Activated CD4-positive, CD25-positive, alpha-beta regulatory T cell treated with anti-CD3 and anti-CD28 coated beads, Interleukin-2, amount 50 U/mL, for 24 hours (primary cell): Measurements from ENCODE around the gene UPP1.
"Not testable (repeated sequence)": the region's sequence is repeated elsewhere in the genome, so short reads cannot be mapped to it uniquely, and the experiment has no call there.

Experiments
- ATAC-seq, 2 donors: fragments of 150-1000 bp; cut with Tn5 transposase; one replicate each; pipeline ENCODE4 v1.10.0; 2021; ENCODE audit warnings: mild to moderate bottlenecking in 1 of 2, moderate library complexity in 1 of 2

The UPP1 gene

DNA sequence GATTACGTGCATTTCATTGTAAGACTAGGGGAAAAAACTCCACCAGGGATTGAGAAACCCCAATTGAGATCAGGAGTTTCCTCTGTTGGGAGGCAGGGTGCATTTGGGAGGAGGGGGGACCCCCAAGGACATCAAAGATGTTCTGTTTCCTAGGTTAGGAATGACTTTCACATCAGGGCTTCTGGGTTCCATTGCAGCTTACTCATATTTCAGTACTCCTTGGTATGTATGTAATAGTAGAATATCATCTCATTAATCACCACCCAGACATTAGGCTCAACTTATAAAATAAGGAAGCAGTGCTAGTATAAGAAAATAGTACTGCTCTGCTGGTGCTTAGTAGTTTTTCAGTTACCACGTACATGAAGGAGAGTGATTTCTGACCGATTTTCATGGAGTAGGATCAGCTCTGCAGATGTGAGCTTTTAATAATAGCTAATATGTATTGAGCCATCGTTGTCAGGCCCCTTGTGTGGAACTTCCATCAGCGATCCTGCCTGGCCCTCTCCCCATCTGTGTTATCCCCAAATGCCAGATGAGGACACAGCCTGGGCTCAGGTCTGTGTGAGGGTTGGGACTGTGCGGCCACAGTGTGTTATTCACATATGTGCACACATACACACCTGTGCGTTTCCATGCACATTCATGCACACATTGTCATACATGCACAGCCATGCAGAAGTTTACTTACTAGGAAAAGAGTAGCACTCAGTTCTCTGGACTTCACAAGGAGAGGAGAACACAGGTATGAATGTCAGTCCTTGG, 23.5 kb downstream of the UPP1 start:
- ATAC-seq = no peak

DNA sequence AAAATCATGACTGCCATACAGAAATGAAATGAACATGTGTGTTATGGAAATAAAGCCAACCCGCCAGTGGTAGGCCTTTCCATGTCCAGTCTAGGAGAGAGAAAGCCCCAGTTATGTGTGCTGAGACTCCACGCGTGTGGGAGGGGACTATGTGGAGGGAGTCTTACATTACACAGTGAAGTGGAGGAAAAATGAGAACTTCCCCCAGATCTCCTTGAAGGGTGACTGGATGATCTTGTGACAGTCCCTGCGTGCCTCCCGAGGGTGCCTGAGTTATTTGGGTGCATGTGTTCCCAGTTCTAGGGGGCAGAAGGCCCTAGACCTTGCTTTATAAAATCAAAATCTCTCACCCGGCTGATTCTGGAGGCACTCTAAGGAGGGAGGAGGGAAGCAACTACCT, 24.2 kb downstream of the UPP1 start:
- no peak for ATAC-seq

DNA sequence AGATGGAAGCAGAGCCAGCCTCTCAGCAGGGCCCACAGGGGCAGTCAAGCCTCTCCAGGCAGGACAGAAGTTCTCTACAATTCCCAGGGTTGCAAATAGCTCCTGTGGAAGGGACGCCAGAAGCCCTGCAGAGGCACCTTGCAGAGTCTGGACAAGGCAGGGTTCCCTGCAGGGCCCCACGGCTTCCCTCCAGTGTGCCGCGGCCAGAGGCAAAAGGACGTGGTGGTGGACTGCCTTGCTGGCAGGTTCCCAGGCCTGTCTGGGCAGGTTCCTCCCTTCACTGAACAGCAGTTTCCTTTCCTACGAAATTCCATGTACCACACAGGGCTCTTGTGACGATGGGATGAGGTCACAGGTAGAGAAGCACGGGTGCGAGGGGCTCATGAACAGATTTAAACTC, 25.1 kb downstream of the UPP1 start:
- no peak for ATAC-seq

DNA sequence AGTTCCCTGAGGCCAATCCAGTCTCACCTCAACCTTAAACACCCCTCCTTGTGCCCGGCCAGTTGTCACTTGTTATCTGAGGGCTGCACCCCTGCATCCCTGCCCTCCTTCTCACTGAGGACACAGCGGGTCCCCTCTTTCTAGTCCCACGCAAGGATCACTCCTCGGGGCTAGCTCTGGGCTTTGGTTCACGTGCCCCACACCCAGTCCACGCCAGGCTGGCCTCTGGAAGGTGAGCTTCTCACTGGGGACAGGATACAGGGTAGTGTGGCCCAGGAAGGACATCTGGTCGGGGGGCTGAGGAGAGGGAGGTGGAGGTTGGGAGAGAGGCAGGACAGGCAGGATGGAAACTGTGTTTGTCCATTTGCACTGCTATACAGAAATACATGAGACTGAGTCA, 25.5 kb downstream of the UPP1 start:
- no peak for ATAC-seq

DNA sequence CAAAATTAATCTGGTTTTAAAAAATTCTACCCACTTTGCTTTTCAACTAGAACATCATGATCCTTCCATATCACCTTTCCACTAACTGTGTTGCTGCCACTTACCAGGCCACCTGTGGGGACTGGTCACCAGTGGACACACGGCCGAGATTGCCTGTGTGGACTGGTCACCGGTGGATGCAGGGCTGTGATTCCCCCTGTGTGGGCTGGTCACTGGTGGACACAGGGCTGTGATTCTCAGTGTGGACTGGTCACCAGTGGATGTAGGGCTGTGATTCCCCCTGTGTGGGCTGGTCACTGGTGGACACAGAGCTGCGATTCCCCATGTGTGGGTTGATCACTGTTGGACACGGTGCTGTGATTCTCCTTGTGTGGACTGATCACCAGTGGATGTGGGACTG, 27.0 kb downstream of the UPP1 start:
- ATAC-seq = no peak

DNA sequence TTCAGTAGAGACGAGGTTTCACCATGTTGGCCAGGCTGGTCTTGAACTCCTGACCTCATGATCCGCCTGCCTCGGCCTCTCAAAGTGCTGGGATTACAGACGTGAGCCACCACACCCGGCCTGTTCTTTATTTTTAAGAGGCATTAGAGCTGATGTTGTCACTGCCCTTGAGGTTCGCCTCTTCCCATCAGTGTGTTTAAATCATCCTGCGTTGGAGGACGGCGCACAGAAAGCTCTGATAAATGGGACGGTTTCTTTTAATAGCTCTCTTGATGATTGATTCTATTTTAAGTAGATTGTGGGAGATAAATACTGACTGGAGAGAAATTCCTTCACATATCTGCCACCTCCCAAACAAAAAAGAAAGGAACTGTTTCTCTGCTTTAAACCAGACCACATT, 29.0 kb downstream of the UPP1 start:
- no peak for ATAC-seq

DNA sequence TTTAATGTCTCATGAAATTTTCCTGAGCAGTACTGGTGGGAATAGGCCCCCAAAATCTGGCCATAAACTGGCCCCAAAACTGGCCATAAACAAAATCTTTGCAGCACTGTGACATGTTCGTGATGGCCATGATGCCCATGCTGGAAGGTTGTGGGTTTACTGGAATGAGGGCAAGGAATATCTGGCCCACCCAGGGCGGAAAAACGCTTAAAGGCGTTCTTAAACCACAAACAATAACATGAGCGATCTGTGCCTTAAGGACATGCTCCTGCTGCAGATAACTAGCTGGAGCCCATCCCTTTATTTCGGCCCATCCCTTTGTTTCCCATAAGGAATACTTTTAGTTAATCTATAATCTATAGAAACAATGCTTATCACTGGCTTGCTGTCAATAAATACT, 31.5 kb downstream of the UPP1 start:
- ATAC-seq = not testable (repeated sequence)

DNA sequence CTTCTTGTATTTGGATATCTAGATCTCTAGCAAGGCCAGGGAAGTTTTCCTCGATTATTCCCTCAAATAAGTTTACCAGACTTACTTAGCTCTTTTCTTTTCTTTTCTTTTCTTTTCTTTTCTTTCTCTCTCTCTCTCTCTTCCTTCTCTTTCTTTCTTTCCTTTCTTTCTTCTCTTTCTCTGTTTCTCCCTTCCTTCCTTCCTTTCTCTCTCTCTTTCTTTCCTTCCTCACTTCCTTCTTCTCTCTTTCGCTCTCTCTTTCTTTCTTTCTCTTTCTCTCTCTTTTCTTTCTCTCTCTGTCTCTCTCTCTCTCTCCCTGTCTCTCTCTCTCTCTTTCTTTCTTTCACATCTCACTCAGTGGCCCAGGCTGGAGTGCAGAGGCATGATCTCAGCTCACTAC, 37.0 kb downstream of the UPP1 start:
- no peak for ATAC-seq

DNA sequence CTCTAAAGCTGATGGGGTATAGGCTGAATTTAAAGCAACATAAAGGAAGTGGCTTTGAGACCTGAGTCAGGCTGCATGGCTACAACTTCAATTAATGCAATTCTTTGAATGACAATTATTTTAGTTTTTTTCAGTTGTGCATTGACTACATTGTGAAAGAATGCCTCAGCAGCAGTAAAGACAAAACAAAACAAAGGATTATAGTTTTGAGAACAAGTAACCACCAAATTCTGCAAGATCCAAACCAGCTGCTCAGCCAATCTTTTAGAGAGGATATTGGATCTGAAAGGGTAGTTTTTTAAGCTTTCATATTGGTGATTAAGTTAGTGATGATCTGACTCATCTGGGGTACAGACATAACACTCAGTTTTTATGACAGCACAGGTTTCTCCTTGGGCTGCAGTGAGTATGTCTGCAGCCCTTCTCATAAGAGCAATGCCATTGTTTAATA, 41.6 kb downstream of the UPP1 start:
- peak; percentile 72 to 81 for ATAC-seq

DNA sequence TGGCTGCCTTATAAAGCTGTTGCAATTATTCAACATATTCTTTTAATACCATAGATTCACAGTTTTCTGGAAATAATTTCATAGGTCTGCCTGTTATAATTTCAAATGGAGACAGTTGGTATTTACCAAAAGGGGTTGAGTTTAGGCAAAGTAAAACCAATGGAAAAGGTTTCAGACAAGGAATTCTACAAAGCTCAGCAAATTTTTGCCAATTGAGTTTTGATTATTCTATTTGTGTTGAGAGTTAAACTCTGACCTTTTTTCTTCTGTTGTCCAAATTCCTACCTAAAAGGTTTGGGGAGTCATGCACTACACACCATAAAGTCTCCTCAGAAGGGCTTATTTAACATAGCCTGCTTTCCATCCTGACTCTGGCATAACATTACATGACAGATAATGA, 43.7 kb downstream of the UPP1 start:
- no peak for ATAC-seq

DNA sequence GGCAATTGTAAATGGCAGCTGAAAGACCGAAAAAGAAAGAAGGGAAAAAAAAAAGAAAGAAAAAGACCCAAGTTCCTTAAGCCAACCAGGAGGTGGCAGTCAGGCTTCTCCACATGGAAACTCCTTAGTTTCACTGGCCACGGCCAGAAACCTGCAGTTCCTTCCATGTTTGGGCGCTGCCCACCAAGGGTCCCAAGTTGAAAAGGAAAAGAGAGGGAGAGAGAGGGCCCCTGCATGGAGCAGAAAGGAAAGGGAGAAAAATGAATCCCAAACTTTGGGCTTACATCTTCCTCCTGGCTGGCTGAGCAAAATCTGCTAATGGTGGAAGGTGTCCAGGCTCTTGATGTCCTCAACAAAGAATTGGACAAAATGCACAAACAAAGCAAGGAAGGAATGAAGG, 50.4 kb downstream of the UPP1 start:
- ATAC-seq = no peak

DNA sequence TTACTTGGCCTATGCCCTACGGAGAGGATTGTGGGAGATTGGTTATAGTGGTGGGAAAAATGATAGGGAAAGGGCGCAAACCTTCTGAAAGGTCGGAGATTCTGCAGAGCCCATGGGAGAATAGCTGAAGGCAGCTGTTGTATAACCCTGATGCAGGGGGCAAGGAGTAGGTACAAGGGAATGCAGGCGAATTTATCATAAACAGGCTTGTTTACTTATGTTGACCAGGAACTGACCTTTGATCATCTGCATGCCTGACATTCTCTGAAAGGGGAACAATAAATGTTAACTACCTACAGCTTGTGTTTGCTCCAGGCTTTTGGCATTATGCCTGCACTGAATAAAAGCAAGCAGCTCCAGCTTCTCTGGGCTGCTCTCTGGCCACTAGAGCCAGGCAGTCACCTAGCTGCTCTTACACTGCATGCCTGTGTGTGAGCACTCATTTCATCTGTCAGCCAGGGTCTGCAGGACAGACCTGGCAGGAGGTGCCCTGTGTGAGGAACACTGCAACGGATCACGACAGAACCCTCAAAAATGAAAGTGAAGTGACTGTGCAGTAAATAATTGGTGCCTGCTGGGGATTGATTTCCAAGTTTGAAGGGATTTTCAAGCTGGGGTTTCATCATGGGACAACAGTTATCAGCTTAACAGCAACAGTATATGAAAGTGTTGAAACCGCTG, 51.1 kb downstream of the UPP1 start:
- ATAC-seq = no peak

DNA sequence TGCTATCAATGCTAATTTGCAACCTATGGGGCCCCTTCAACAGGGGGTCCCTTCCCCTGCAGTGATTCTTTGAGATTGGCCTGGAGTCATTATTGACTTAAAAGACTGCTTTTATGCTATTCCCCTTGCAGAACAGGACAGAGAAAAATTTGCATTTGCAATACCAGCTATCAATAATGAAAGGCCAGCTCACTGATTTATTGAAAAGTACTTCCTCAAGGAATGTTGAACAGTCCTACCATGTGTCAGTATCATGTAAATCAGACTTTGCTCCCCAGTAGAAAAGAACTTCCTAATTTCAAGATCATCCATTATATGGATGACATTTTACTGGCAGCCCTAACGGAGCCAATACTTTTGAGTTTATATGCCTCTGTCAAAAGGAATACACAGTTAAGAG, 52.5 kb downstream of the UPP1 start:
- no peak for ATAC-seq

DNA sequence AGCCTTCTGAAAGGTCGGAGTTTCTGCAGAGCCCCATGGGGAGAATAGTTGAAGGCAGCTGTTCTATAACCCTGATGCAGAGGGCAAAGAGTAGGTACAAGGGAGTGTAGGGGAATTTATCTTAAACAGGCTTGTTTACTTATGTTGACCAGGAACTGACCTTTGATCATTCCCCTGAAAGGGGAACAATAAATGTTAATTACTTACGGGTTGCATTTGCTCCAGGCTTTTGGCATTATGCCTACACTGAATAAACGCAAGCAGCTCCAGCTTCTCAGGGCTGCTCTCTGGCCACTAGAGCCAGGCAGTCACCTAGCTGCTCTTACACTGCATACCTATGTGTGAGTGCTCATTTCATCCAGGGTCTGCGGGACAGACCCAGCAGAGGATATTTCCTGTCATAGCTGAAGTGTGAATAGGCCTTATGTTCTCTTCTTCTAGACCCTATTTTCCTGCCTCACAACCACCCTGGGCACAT, 55.3 kb downstream of the UPP1 start:
- ATAC-seq = no peak

DNA sequence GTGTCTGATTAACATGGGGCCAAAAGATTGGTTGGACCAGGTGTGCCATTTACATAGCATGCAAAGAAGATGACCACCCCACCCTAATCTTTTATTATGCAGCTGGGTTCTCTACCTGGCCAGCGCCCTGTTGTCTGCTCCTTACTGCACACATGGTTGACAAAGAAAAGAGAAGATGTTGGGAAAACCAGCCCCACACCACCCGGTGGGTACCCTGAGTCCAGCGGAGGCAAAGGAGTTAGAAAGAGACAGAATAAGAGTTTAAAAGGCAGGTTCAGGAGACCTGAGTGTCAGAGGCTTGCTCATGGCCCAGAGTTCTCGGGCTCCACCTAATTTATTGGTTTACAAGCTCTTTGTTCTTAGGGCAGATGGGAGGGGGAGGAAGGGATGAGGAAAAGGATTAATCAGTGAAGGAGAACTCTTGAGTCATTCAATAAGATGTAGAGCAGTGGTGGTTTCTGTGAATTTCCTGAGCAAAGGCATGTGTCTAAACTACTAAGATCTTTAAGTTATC, 58.1 kb downstream of the UPP1 start:
- no peak for ATAC-seq

DNA sequence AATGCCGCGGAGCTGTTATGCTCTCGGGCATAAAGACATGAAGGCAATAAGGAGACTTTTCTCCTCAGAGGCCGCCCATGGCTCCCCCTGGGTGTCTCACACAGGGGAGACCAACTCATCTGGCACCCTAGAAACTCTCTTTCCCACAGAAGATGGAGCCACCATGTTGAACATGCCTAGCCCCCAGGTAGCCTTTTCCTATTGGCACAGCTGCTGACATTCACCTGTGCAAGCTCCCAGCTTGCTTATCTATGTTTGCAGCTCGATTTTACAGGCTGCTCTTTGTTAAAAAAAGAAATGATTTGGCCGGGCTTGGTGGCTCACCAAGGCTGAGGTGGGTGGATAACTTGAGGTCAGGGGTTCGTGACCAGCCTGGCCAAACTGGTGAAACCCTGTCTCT, 58.6 kb downstream of the UPP1 start:
- not testable (repeated sequence) for ATAC-seq

DNA sequence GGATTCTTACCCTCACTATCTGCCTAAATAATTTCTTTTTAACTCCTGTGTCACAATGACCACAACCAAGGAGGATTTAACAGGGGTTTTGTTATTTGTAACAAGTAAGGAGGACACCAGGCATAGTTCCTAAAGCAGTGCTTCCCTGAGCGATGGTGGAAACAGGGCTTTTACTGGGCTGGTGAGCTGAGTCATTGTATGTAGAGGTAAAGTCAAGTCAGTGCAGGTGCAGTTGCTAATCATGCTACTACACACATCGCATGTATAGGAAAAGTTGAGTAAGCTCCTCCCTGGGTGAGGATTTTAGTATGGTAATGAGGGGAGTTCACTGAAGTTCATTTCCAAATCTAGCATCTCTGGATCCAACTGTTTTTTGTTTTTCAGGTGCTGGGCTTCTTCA, 59.2 kb downstream of the UPP1 start:
- ATAC-seq = no peak

DNA sequence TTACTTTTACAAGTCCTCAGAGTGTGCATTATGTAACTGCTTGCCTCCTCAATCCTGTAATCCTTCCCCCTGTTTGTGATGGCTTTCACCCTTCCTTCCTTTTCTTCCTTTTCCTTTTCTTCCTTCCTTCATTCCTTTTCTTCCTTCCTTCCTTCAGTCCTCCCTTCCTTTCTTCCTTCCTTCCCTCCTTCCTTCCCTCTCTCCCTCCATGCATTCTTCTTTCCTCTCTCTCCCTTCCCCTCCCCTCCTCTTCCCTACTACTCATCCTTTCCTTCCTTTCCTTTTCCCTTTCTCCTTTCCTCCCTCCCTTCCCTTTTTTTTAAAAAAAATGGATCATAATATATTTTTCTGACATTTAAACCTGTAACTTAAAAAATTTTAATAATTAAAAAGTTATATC, 60.0 kb downstream of the UPP1 start:
- no peak for ATAC-seq

DNA sequence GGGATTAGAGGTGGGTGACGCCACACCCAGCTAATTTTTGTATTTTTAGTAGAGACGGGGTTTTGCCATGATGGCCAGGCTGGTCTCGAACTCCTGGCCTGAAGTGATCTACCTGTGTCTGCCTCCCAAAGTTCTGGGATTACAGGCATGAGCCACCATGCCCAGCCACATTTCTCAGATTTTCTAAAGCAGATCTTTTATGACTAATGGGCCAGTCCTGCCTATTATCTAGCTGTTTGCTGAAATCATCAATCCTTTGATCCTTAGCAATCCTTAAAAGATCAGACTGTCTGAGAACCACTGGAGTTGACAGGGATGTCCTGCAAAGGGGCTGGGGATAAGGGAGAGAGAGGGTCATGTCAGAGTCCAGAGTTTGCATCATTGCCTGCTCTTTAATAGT, 61.0 kb downstream of the UPP1 start:
- ATAC-seq = no peak

DNA sequence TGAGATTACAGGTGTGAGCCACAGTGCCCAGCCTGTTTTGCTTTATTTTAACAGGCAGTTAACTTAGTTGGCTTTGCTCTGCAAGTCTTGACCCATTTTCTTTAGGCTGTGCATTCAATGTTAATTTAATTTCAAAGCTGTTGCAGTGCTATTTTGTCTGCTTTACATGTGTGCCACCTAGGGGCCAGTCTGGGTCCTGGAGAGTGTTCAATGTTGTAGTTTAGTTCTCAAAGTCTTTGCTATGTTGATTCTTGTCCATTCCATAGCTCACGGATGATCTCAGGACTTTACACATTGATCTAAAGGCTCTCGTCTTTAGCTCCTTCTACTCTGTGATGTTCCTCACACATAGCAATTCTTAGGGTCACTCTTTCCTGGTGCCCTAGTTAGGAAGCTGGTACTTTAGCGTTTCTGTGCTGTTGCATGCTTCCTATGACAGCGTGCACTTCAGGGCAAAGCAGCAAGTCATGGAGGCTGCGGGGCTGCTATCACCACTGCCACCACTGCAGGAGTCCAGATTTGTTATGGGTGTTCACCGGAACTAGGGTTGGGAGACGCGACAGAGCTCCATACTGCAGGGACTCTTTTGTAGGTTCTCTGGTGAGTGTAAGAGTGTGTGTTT, 65.8 kb downstream of the UPP1 start:
- ATAC-seq = no peak
